HL-60 (cell line): ENCODE data around the gene MARCHF9.

ENCODE experiments used
- DNase-seq, 2 experiments: peaks; one replicate each; pipeline ENCODE4 v3.0.0-alpha.2; 2010 to 2020; ENCODE audit warnings: low read depth in 1 of 2, low spot score in 1 of 2
- H3K27ac ChIP-seq: fragments of 250-450 bp; sonication (Bioruptor Pico); replicated peaks from 2 replicates; pipeline ENCODE4 v1.5.1; 2020; ENCODE audit warnings: mild to moderate bottlenecking, moderate library complexity
- H3K27me3 ChIP-seq: fragments of 250-450 bp; sonication (Bioruptor Pico); 2 replicates; pipeline ENCODE4 v1.5.1; 2021; ENCODE audit warnings: mild to moderate bottlenecking, moderate library complexity; ENCODE audit not compliant: insufficient read depth, poor library complexity, severe bottlenecking
- H3K4me3 ChIP-seq: replicated peaks from 2 replicates; pipeline ENCODE4 v1.5.1; 2011; ENCODE audit warnings: mild to moderate bottlenecking, control low read depth, low read length; ENCODE audit not compliant: insufficient read depth
- CTCF ChIP-seq: IDR thresholded peaks from one replicate; pipeline ENCODE4 v1.5.1; 2011; ENCODE audit warnings: low read length, control low read depth, inconsistent platforms; ENCODE audit not compliant: insufficient read depth
- GABPA ChIP-seq: IDR thresholded peaks from 2 replicates; pipeline ENCODE4 v1.6.1; 2012; ENCODE audit warnings: low read depth
- POLR2AphosphoS5 ChIP-seq: IDR thresholded peaks from 2 replicates; pipeline ENCODE4 v1.6.1; 2012; ENCODE audit warnings: low read depth
- REST ChIP-seq: IDR thresholded peaks from 2 replicates; pipeline ENCODE4 v1.6.1; 2012; ENCODE audit warnings: low read depth; ENCODE audit not compliant: insufficient replicate concordance
- SPI1 ChIP-seq: IDR thresholded peaks from 2 replicates; pipeline ENCODE4 v1.6.1; 2012; ENCODE audit warnings: low read depth, mild to moderate bottlenecking, borderline replicate concordance

Gene MARCHF9

GRCh38 chr12:57724936-57725740 is 29.8 kb upstream of the MARCHF9 start:
- Histone ChIP-seq H3K4me3 (no peak overlapping the region), H3K27me3 (no peaks in the 10 kb centered on the region), H3K27ac (no peak overlapping the region)
- DNase-seq, result no peak
- TF ChIP-seq CTCF (no peak), SPI1 (peak; percentile 72)

- H3K27ac ChIP-seq, result no peak overlapping the region
- no peaks in the 10 kb centered on the region for H3K27me3 ChIP-seq
- H3K4me3 ChIP-seq, result no peak overlapping the region
- no peak for DNase-seq
- TF ChIP-seq SPI1, result no peak
- TF ChIP-seq POLR2AphosphoS5, result no peak
- TF ChIP-seq CTCF, result no peak
- no peak for TF ChIP-seq GABPA
- TF ChIP-seq REST, result no peak
These were observed 29.1 kb upstream of the MARCHF9 start for GRCh38 chr12:57725851-57726150.

- no peak for TF ChIP-seq GABPA
- no peak for TF ChIP-seq CTCF
- TF ChIP-seq SPI1, result no peak
- no peak for TF ChIP-seq POLR2AphosphoS5
- no peak for TF ChIP-seq REST
- DNase-seq, result no peak
- H3K27me3 ChIP-seq, result no peaks in the 10 kb centered on the region
- no peak overlapping the region for H3K4me3 ChIP-seq
- no peak overlapping the region for H3K27ac ChIP-seq
These were observed 28.6 kb upstream of the MARCHF9 start for GRCh38 chr12:57726151-57726883.
